ENCODE results near the gene TIRAP. TPM values are rescaled to one million over a fixed set of nuclear protein-coding genes. Genes with fewer than 3 reads are reported as not detected.

Gene TIRAP
- total RNA-seq, 1 donor from 2014 or later: 16.9 TPM

DNA sequence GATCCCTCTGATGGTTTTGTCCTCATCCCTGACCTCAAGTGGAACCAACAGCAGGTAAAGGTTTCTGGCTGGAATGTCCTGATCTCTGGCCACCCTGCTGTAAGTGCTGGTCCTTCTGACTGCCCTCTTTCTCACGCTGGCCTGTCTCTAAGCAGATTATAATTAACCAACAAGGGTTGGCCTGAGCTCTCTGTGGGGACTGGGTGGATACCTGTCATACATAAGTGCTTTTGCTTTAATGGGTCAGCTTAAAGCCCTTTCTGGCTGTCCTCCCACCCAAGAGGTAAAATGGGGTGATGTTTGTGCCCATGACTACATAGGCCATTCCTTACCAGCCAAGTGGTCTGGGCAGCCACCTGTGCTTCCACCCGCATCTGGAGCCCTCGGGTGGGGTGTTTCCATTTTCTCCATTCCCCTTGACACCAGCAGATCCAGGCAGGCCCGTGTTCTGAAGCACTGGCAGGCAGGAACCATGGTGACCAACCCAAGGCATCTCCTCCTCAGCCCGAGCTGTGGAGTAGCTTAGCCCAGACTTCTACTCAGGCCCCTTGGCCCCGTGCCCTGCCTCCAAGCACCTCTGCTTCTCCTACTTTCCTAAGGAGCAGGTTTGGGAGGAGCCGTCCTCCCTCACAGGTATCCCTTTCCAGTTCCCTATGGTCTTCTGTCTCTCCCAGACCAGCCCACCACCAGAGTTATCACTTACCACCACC is 55.6 kb downstream of the TIRAP start:
- no peaks in the 10 kb centered on the region for H3K27me3 ChIP-seq
- DNase-seq (ENCODE audit: extremely low spot score in 2 of 2): no peak
- H3K27ac ChIP-seq: no peak overlapping the region
- H3K4me3 ChIP-seq: no peak overlapping the region
- TF ChIP-seq, protein P1, sequence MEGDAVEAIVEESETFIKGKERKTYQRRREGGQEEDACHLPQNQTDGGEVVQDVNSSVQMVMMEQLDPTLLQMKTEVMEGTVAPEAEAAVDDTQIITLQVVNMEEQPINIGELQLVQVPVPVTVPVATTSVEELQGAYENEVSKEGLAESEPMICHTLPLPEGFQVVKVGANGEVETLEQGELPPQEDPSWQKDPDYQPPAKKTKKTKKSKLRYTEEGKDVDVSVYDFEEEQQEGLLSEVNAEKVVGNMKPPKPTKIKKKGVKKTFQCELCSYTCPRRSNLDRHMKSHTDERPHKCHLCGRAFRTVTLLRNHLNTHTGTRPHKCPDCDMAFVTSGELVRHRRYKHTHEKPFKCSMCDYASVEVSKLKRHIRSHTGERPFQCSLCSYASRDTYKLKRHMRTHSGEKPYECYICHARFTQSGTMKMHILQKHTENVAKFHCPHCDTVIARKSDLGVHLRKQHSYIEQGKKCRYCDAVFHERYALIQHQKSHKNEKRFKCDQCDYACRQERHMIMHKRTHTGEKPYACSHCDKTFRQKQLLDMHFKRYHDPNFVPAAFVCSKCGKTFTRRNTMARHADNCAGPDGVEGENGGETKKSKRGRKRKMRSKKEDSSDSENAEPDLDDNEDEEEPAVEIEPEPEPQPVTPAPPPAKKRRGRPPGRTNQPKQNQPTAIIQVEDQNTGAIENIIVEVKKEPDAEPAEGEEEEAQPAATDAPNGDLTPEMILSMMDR (IDR thresholded peaks at IDR 0.05): no peak
- no peak for TF ChIP-seq POLR2A (IDR thresholded peaks at IDR 0.05)
- TF ChIP-seq POLR2AphosphoS5 (IDR thresholded peaks at IDR 0.05; ENCODE audit: insufficient read depth in 1 of 2, low read depth in 1 of 2): no peak
- intact Hi-C loops (cut with DNase I): no loop called here
- no peaks in the 10 kb centered on the region for H3K9me3 ChIP-seq
- peaks cover 0 to 7% of the 10 kb centered on the region in 2 donors for H3K36me3 ChIP-seq
- H3K4me1 ChIP-seq: peaks cover 23% of the 10 kb centered on the region

DNA sequence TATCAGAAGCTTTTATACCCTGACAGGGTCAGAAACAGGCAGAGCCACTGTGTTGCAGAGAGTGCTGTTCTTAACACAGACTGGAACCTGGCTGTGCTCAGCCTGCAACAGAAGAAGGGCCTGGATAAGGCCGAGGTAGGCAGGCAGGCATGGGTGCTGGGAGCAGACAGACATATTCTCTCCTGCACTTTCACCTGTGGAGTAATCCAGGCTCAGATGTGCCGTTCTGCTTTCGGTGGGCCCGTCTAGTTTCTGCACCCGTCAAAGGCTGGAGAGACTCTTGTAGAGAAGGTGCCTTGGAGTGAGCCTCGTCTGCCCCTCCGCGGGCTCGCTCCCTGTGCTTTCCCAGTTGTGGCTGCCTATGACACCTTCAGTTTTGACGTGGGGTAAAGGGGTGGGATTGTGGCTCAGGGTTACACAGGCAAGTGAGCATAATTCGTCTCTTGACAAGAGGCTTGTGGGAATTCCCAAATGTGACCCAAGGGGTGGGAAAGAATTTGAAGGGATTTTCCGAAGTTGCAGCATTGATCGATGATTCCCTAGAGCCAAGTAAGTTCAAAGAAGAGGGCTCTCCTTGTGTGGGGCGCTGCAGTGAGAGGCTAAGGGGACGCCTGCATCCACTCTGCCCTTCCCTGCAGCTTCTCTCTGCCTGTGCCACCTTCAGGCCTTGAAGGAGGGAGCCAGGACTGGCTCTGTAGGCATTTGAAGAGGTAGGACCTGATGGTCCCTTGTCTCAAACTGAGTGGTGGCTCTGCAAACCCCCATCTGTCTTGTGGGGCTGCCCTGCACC is 56.4 kb downstream of the TIRAP start:
- Histone ChIP-seq H3K27me3 (no peaks in the 10 kb centered on the region), H3K27ac (peak overlapping the region; percentile 18), H3K36me3 (peaks cover 0 to 7% of the 10 kb centered on the region in 2 donors), H3K4me1 (peaks cover 23% of the 10 kb centered on the region), H3K9me3 (no peaks in the 10 kb centered on the region), H3K4me3 (no peak overlapping the region)
- intact Hi-C loops (cut with DNase I): no loop called here
- TF ChIP-seq, protein P1 (IDR thresholded peaks at IDR 0.05): no peak
- TF ChIP-seq POLR2A (IDR thresholded peaks at IDR 0.05): no peak
- TF ChIP-seq POLR2AphosphoS5 (IDR thresholded peaks at IDR 0.05; ENCODE audit: insufficient read depth in 1 of 2, low read depth in 1 of 2): no peak
- DNase-seq (ENCODE audit: extremely low spot score in 2 of 2): no peak

DNA sequence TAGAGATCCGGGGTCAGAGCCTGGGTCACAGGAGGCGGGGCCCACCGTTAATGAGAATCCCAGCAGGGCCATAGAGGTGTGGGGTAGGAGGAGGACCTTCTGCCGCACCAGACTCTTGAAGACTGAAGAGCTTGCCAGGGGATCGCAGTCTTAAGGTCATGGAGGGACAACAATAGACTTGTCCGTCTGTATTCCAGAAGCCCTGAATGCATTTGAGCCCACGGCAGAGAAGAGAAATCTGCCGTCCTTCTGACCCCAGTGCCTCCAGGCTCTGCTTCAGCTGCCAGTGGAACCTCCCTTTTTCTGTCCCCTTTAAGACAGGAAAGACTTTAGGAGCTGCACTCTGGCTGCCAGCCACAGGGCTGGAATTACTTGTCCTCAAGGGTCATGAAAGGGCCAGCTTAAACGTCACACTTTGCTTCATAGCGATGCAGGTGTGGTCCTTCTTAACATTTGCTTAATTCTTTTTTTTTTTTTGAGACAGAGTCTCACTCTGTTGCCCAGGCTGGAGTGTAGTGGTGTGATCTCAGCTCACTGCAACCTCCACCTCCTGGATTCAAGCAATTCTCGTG is 57.1 kb downstream of the TIRAP start:
- no peak for DNase-seq (ENCODE audit: extremely low spot score in 2 of 2)
- H3K4me1 ChIP-seq: peaks cover 23% of the 10 kb centered on the region
- H3K4me3 ChIP-seq: no peak overlapping the region
- no peaks in the 10 kb centered on the region for H3K9me3 ChIP-seq
- peak overlapping the region; percentile 18 for H3K27ac ChIP-seq
- intact Hi-C loops (cut with DNase I): no loop called here
- TF ChIP-seq, protein P1 (IDR thresholded peaks at IDR 0.05): no peak
- peak in 1 of 2 donors; percentile 27 for TF ChIP-seq POLR2AphosphoS5 (IDR thresholded peaks at IDR 0.05; ENCODE audit: insufficient read depth in 1 of 2, low read depth in 1 of 2)
- peaks cover 0 to 11% of the 10 kb centered on the region in 2 donors for H3K36me3 ChIP-seq
- H3K27me3 ChIP-seq: no peaks in the 10 kb centered on the region

DNA sequence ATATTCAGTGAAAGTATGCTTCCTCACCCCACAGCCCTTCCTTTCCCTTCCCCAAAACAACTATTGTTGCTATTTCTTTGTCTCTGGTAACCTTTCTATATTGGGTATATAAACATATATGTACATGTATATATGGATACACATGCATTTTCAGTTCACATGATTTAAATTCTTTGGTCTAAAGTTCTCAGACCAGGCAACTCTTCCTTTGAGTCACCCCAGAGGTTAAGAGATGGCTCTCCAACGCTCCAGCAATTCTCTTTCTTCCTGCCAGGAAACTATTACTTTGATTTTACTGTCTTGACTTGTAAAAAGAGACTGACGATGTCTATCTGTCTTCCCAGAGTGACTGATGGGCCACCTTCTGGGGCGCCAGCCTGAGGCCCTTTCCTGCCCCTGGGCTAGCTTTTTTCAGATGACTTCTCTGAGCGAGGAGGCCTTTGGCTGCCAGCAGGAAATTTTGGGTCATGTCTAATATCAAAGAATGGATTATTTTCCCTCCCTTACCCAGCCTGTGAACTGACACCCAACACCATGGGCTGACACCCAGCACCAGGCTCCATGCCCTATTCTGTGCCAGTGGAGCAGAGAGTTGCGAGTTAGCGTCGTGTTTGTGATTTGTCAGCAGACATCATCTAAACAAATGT is 58.2 kb downstream of the TIRAP start:
- no peak for DNase-seq (ENCODE audit: extremely low spot score in 2 of 2)
- intact Hi-C loops (cut with DNase I): no loop called here
- Histone ChIP-seq H3K9me3 (no peaks in the 10 kb centered on the region), H3K27me3 (no peaks in the 10 kb centered on the region), H3K27ac (no peak overlapping the region), H3K4me1 (peaks cover 32% of the 10 kb centered on the region), H3K4me3 (no peak overlapping the region), H3K36me3 (peaks cover 0 to 5% of the 10 kb centered on the region in 2 donors)
- no peak for TF ChIP-seq POLR2AphosphoS5 (IDR thresholded peaks at IDR 0.05; ENCODE audit: insufficient read depth in 1 of 2, low read depth in 1 of 2)
- TF ChIP-seq, protein P1 (IDR thresholded peaks at IDR 0.05): no peak
- TF ChIP-seq POLR2A (IDR thresholded peaks at IDR 0.05): no peak

Measured in vagina (tissue), 2 donors.